ENCODE data around the gene TCAP.
A peak's percentile ranks its signal among the peaks of the same experiment; 100 is the strongest.

The TCAP gene

GRCh38 chr17:39667945-39668924, 3.1 kb downstream of the TCAP start, which contains the start of gene PNMT:
TSS of gene PNMT (plus strand) at chr17:39668453. CDS start at chr17:39668476, 23 bp downstream.
- peak; percentile 64 for DNase-seq

DNA sequence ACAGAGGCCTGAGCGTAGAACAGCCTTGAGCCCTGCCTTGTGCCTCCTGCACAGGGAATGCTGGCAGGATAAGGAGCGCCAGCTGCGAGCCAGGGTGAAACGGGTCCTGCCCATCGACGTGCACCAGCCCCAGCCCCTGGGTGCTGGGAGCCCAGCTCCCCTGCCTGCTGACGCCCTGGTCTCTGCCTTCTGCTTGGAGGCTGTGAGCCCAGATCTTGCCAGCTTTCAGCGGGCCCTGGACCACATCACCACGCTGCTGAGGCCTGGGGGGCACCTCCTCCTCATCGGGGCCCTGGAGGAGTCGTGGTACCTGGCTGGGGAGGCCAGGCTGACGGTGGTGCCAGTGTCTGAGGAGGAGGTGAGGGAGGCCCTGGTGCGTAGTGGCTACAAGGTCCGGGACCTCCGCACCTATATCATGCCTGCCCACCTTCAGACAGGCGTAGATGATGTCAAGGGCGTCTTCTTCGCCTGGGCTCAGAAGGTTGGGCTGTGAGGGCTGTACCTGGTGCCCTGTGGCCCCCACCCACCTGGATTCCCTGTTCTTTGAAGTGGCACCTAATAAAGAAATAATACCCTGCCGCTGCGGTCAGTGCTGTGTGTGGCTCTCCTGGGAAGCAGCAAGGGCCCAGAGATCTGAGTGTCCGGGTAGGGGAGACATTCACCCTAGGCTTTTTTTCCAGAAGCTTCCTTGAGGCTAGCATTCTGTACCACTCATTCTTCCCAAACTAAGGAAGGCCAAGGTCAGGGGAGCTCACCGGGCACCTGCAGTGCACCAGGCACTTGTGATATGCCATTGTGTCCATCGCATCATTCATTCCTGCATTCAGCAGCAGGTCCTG, 5.0 kb downstream of the TCAP start:
- DNase-seq = no peak

DNA sequence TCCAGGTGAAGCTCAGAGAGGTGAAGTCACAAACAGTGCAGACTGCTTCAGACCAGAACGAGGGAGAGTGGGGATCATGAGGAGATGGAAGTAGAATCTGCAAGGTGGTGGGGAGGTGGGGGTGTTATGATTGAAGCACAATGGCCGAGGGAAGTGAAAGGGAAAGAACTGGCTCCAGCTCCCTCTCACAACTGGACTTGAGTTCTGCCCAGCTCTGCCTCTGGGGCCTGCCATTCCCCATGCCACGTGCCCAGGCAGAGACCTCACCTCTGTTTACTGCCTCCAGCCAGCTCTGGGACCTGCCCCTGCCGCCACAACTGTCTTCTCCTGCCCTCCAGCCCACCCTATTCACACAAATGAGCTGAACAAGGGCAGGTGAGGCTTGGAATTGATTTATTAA, 5.6 kb downstream of the TCAP start:
- no peak for DNase-seq

- DNase-seq = no peak
Observed at GRCh38 chr17:39671651-39672521, 6.7 kb downstream of the TCAP start.

DNA sequence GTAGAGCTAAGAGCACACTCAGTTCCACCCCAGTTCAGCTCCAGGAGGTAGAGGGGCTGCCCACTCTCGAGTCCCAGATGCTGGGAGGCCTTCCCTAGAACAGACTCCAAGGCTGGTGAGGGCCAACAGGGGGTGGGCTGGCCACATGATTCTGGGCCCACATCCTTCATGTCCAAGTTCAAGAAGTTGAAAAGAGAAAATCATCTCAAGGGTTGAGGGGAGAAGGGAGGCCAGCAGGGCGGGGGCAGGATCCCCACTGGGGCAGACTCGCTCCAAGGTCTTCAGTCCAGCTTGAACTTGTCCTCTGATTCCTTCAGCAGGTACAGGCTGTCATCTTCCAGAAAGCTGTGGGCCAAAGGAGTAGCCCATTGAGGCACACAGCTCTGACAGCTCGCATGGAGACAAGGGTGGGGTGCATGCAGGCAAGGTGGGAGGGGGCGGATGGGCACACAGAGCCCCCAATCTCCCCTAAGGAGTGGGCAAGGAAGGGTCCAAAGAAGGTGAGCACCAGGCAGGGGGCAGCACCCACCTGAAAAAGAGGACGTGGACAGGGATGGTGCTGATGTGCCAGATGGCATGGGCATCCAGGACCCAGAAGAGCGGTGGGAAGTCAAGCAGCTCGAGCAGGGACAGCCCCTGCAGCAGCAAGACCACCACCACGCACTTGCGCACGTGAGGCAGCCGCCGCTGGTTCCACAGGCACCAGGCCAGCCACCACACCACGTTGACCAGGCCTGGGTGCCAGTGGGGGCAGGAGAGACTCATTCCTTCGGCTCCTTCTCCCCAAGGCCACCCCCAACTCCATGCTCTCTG, 7.6 kb downstream of the TCAP start:
- no peak for DNase-seq

GRCh38 chr17:39673335-39674081, 8.4 kb downstream of the TCAP start:
- no peak for DNase-seq

DNA sequence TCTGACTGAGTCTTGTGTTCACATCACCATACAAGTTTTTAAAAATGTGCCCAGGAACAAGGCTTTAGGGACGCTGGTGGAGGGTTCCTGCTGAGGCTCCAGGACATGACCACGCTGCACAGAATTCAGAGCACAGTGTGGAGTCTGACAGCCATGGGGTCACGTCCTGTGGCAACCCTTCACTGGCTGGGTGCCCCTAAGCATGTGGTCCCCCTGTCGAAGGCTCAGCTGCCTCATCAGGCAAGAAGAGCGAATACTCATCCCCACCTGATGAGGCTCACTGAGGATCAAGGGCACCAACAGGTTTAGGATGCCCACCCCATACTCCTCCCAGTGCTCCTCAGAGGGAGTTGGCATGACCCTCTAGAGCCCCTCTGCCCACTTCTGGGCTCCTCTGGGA, 9.0 kb downstream of the TCAP start:
- DNase-seq = no peak

GRCh38 chr17:39674702-39675389, 9.7 kb downstream of the TCAP start:
- DNase-seq = no peak

GRCh38 chr17:39675390-39676082, 10.4 kb downstream of the TCAP start:
- no peak for DNase-seq

GRCh38 chr17:39676198-39676819, 11.2 kb downstream of the TCAP start:
- DNase-seq = peak; percentile 73

- no peak for DNase-seq
Observed at GRCh38 chr17:39677072-39677471, 11.9 kb downstream of the TCAP start.

DNA sequence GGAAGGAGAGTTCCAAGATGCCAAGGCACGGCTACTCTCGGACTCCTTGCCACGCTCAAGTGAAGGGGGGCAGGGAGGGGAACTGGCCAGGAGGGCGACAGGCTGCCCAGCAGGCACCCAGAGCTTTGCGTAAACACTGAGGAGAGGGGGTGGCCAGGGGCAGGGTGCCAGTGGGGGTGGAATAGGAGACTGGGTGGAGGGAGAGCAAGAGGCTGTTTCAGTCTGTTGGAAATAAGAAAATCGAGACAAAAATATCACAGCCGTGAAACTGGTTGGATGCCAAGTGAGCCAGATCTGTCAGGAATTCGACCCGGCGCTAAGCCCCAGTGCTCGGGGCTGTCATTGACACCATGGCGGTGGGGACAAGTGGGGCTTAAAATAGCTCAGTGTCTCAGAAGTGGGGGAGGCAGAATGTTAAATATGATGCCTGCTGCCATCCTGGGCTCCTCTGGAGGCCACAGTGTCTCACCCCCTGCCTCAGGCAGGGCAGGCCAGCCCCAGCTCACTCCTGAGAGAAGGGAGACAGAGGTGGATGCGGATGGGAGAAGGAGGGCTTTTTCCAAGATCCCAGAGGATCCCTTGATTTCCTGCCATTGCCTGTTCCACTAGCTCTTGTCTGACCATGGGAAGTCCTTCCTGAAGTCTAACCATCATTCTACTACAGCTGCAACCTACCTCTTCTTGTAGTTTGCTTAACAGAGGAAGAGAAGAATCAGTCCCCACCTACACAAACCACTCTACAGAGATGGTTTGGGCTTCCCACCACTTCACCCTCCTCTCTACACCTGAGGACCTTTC, 12.6 kb downstream of the TCAP start:
- no peak for DNase-seq

- DNase-seq = no peak
Observed at GRCh38 chr17:39678340-39679116, 13.4 kb downstream of the TCAP start.

DNA sequence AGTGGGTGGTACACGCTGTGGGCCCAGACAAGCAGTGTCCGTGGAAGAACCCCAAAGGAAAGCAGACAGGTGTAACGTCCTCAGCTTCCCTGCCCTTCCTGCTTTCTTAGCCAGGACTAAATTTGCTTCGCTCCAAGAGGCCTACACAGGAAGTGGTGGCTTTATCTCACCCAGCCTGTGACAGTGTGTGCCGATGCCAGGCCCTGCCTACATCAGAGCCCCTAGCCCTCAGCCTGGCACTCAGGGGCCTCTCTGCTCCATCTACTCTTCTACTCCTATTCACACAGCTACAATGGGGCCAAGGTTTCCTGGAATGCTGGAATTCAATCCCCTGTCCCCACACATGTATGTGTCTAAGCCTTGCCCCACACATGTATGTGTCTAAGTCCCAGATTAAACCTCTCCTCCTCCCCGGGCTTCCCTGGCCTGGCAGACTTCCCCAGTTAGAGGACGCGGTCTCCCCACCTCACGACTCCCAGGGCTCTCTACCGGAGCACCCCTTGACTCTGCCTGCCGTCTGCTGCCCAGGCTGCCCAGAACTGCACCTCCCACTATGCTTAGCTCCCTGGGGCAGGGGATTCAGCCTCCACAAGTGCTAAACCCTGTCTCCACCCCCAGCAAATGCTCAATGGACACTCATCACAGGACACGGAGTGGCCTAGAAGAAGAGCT, 14.5 kb downstream of the TCAP start:
- DNase-seq = peak; percentile 53

DNA sequence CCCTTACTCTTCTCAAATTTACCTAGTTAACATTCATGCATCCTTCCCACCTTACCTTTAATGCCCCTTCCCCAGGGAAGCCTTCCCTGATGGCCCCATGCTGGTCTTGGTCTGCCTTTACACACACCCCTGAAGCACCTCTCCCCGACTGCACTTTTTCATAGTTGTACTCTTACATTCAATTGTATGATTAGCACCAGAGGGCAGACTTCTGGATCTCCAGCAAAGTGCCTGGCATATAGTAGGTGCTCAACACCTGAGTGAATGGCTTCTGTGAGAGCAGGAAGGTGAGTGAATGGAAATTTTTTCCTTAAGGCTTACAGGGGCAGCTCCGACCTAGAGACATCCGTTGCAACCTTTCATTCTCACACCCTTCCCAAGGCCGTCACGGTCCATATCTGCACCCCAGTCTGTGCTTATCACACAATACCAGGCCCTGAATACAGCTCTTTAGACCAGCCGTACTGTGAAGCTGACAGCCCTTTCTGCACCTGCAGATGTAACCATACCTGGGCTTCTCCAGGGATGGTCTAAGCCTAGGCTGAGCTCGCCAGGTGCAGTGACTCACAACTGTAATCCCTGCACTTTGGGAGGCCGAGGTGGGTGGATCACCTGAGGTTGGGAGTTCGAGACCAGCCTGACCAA, 18.3 kb downstream of the TCAP start:
- DNase-seq = no peak

All from CD4-positive, alpha-beta T cell treated with Interferon gamma for 1 hour (primary cell).